ENCODE data around the gene CRYL1.

GRCh38 chr13:20359335-20359734 lies 166.3 kb downstream of the CRYL1 start:
- TF ChIP-seq CTCF (IDR thresholded peaks at IDR 0.05; ENCODE audit: poor library complexity, severe bottlenecking), result no peak
- no peak for TF ChIP-seq SMC3 (conservative IDR thresholded peaks at IDR 0.05; ENCODE audit: poor library complexity)
- TF ChIP-seq EZH2 (IDR thresholded peaks at IDR 0.05; ENCODE audit: borderline replicate concordance, insufficient read depth, low read length, poor library complexity, severe bottlenecking), result no peak

All from neural cell (in vitro differentiated cells).